ENCODE data around the gene MIPOL1.
A peak's percentile ranks its signal among the peaks of the same experiment; 100 is the strongest.

MIPOL1 gene

GRCh38 chr14:37589715-37590427, 392.1 kb downstream of the MIPOL1 start:
- WGBS, 2 donors (ENCODE audit: extremely low coverage in 2 of 2, insufficient read length in 2 of 2, insufficient replicate concordance in 1 of 2) = no CpG with 5 or more reads among the region's 6 CpGs
- no peak overlapping the region for H2BK120ac ChIP-seq (ENCODE audit: low read depth, low read length)
- no peak overlapping the region for H3K23ac ChIP-seq (ENCODE audit: low read depth, low read length, poor library complexity)
- no peak overlapping the region for H2BK15ac ChIP-seq (ENCODE audit: low read length)
- no peaks in the 10 kb centered on the region for H3K36me3 ChIP-seq (replicated peaks in 1 of 2; ENCODE audit: control insufficient read depth in 2 of 2, insufficient read depth in 2 of 2, low read length in 2 of 2)
- H3K27me3 ChIP-seq (ENCODE audit: control insufficient read depth in 3 of 3, insufficient read depth in 3 of 3, low read depth in 1 of 3, low read length in 3 of 3) = peaks cover 26 to 98% (median 83%) of the 10 kb centered on the region in 3 experiments
- H3K4me2 ChIP-seq (ENCODE audit: insufficient read depth, low read length, poor library complexity, severe bottlenecking) = no peak overlapping the region
- H4K91ac ChIP-seq (ENCODE audit: low read depth, low read length, poor library complexity) = no peak overlapping the region
- no peak for DNase-seq (ENCODE audit: low spot score)
- H3K9ac ChIP-seq (ENCODE audit: low read depth, low read length, poor library complexity) = no peak overlapping the region
- no peak overlapping the region for H4K8ac ChIP-seq (ENCODE audit: low read depth, low read length)
- H2AK5ac ChIP-seq (ENCODE audit: low read depth, low read length) = no peak overlapping the region
- H2AFZ ChIP-seq (ENCODE audit: low read length) = no peak overlapping the region
- H3K18ac ChIP-seq (ENCODE audit: low read length) = no peak overlapping the region
- no peak overlapping the region for H3K4ac ChIP-seq (ENCODE audit: low read length)
- no peak overlapping the region for H3K14ac ChIP-seq (ENCODE audit: low read length)
- peaks cover 2% of the 10 kb centered on the region for H3K79me1 ChIP-seq (ENCODE audit: low read depth, low read length)
- H2BK5ac ChIP-seq (ENCODE audit: low read length) = no peak overlapping the region
- H3K4me3 ChIP-seq (ENCODE audit: low read length in 2 of 2) = no peak overlapping the region
- H3K4me1 ChIP-seq (ENCODE audit: control insufficient read depth in 2 of 2, insufficient read depth in 1 of 2, low read depth in 1 of 2, low read length in 2 of 2) = peaks cover 3 to 8% of the 10 kb centered on the region in 2 donors
- no peak overlapping the region for H2BK12ac ChIP-seq (ENCODE audit: low read length)
- H3K9me3 ChIP-seq (replicated peaks in 1 of 2; ENCODE audit: control insufficient read depth in 2 of 2, insufficient read depth in 1 of 2, low read depth in 1 of 2, low read length in 2 of 2) = no peaks in the 10 kb centered on the region
- H3K27ac ChIP-seq (replicated peaks; ENCODE audit: low read length) = no peak overlapping the region

GRCh38 chr14:37590428-37591139, 392.8 kb downstream of the MIPOL1 start:
- Histone ChIP-seq H3K4me1 (ENCODE audit: control insufficient read depth in 2 of 2, insufficient read depth in 1 of 2, low read depth in 1 of 2, low read length in 2 of 2) (peaks cover 3 to 5% of the 10 kb centered on the region in 2 donors), H2BK12ac (ENCODE audit: low read length) (no peak overlapping the region), H3K79me1 (ENCODE audit: low read depth, low read length) (peaks cover 3% of the 10 kb centered on the region), H3K27me3 (ENCODE audit: control insufficient read depth in 3 of 3, insufficient read depth in 3 of 3, low read depth in 1 of 3, low read length in 3 of 3) (peaks cover 21 to 97% (median 80%) of the 10 kb centered on the region in 3 experiments), H2BK120ac (ENCODE audit: low read depth, low read length) (no peak overlapping the region), H3K23ac (ENCODE audit: low read depth, low read length, poor library complexity) (no peak overlapping the region), H3K14ac (ENCODE audit: low read length) (no peak overlapping the region), H3K27ac (replicated peaks; ENCODE audit: low read length) (no peak overlapping the region), H3K4me2 (ENCODE audit: insufficient read depth, low read length, poor library complexity, severe bottlenecking) (no peak overlapping the region), H3K4ac (ENCODE audit: low read length) (no peak overlapping the region), H2AK5ac (ENCODE audit: low read depth, low read length) (no peak overlapping the region), H2BK5ac (ENCODE audit: low read length) (no peak overlapping the region), H3K9me3 (replicated peaks in 1 of 2; ENCODE audit: control insufficient read depth in 2 of 2, insufficient read depth in 1 of 2, low read depth in 1 of 2, low read length in 2 of 2) (no peaks in the 10 kb centered on the region), H4K91ac (ENCODE audit: low read depth, low read length, poor library complexity) (no peak overlapping the region), H3K9ac (ENCODE audit: low read depth, low read length, poor library complexity) (no peak overlapping the region), H3K4me3 (ENCODE audit: low read length in 2 of 2) (no peak overlapping the region), H2BK15ac (ENCODE audit: low read length) (no peak overlapping the region), H4K8ac (ENCODE audit: low read depth, low read length) (no peak overlapping the region), H3K18ac (ENCODE audit: low read length) (no peak overlapping the region), H2AFZ (ENCODE audit: low read length) (no peak overlapping the region), H3K36me3 (replicated peaks in 1 of 2; ENCODE audit: control insufficient read depth in 2 of 2, insufficient read depth in 2 of 2, low read length in 2 of 2) (no peaks in the 10 kb centered on the region)
- no peak for DNase-seq (ENCODE audit: low spot score)
- WGBS, 2 donors (ENCODE audit: extremely low coverage in 2 of 2, insufficient read length in 2 of 2, insufficient replicate concordance in 1 of 2) = no CpG with 5 or more reads among the region's 4 CpGs

- Histone ChIP-seq H3K27me3 (ENCODE audit: control insufficient read depth in 3 of 3, insufficient read depth in 3 of 3, low read depth in 1 of 3, low read length in 3 of 3) (peaks cover 22 to 98% (median 80%) of the 10 kb centered on the region in 3 experiments), H2AK5ac (ENCODE audit: low read depth, low read length) (no peak overlapping the region), H3K36me3 (replicated peaks in 1 of 2; ENCODE audit: control insufficient read depth in 2 of 2, insufficient read depth in 2 of 2, low read length in 2 of 2) (no peaks in the 10 kb centered on the region), H3K9ac (ENCODE audit: low read depth, low read length, poor library complexity) (no peak overlapping the region), H2BK120ac (ENCODE audit: low read depth, low read length) (no peak overlapping the region), H3K27ac (replicated peaks; ENCODE audit: low read length) (no peak overlapping the region), H2AFZ (ENCODE audit: low read length) (peak overlapping the region; percentile 67), H3K23ac (ENCODE audit: low read depth, low read length, poor library complexity) (peak overlapping the region; percentile 16), H4K91ac (ENCODE audit: low read depth, low read length, poor library complexity) (no peak overlapping the region), H3K79me1 (ENCODE audit: low read depth, low read length) (peaks cover 4% of the 10 kb centered on the region), H2BK15ac (ENCODE audit: low read length) (no peak overlapping the region), H4K8ac (ENCODE audit: low read depth, low read length) (no peak overlapping the region), H3K4me3 (ENCODE audit: low read length in 2 of 2) (peak overlapping the region in 1 of 2 donors; percentile 52), H3K9me3 (replicated peaks in 1 of 2; ENCODE audit: control insufficient read depth in 2 of 2, insufficient read depth in 1 of 2, low read depth in 1 of 2, low read length in 2 of 2) (no peaks in the 10 kb centered on the region), H3K18ac (ENCODE audit: low read length) (peak overlapping the region; percentile 35), H3K4me2 (ENCODE audit: insufficient read depth, low read length, poor library complexity, severe bottlenecking) (peak overlapping the region; percentile 48), H3K4me1 (ENCODE audit: control insufficient read depth in 2 of 2, insufficient read depth in 1 of 2, low read depth in 1 of 2, low read length in 2 of 2) (peaks cover 3 to 6% of the 10 kb centered on the region in 2 donors), H2BK5ac (ENCODE audit: low read length) (no peak overlapping the region), H3K14ac (ENCODE audit: low read length) (no peak overlapping the region), H2BK12ac (ENCODE audit: low read length) (no peak overlapping the region), H3K4ac (ENCODE audit: low read length) (no peak overlapping the region)
- DNase-seq (ENCODE audit: low spot score) = no peak
- WGBS, 2 donors (ENCODE audit: extremely low coverage in 2 of 2, insufficient read length in 2 of 2, insufficient replicate concordance in 1 of 2) = no CpG with 5 or more reads among the region's 45 CpGs
Measured at GRCh38 chr14:37591311-37591940, 393.7 kb downstream of the MIPOL1 start.
